GM19240 (cell line): ENCODE results near the gene CD81.

ENCODE experiments used
- DNase-seq: peaks from one replicate; pipeline ENCODE4 v3.0.0; 2011; ENCODE audit warnings: low spot score; ENCODE audit not compliant: insufficient read length

The CD81 gene

DNA sequence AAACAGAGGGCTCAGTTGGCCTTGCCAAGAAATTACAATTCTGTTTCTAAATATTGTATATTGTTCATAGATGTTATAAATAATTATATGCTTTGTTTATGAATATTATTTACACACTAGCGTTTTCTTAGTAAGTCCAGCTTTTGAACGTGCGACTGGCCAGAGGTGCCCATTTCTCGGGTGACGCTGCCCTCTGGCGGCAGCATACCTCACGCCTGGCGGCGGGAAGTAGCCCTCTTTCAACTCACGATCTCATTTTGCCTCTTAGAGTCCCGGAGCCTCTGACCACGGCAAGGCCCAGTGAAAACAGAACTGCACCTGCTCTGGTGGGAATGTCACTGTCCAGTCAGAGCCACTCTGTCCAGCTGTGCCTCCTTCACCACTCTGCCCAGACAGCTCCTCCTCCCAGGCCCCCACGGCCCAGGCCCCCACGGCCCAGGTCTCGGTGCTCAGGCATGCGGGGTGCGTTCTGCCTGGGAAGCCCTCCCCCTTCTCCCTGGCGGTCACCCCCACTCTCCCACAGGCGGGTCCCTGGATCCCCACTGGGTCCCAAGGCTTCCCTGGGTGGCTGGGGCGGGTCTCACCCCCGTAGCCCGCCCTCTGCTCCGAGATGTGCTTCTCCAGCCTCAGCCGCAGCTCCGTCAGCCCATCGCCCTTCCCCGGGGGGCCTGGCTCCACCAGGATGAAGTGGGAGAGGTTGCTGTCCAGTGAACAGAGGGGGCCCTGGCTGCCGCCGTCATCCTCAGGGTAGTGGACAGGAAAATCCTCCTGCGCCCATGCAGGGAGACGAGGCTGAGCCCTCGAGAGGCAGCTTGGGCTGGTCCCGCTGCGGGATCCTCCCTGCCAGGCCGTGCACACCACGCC is 42.8 kb downstream of the CD81 start:
- peak; percentile 77 for DNase-seq

DNA sequence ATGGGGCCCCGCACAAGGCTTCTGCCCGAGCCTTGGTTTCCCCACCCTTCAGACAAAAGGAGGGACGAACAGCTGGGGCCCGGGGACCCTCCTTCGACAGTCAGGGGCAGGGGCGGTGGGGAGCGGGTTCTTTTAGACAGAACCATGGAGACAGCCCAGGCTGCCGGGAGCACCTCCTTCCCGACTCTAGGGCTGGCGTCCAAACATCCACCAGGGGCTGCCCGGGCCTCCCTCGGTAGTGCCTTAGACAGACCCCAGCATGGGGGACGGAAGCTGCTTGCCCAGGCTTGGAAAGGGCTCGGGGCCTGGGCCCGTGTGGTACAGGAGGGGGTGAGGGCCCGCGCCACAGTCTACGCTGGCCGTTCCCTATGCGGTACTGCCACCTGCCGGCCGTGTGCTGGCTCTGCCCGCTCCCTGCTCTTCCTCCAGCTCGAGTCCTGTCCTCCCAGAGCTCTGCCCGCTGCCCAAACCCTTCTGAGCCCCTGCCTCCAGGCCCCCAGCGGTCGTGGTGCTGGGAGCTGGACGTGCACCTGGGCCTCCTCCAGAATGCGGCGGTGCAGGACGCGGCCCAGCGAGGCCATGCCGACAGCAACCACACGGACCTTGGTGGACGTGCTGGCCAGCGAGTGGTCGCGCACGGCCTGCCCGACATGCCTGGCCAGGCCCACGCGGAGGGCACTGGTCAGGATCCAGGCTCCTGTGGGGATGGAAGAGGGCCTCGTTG is 43.6 kb downstream of the CD81 start:
- peak; percentile 96 for DNase-seq

DNA sequence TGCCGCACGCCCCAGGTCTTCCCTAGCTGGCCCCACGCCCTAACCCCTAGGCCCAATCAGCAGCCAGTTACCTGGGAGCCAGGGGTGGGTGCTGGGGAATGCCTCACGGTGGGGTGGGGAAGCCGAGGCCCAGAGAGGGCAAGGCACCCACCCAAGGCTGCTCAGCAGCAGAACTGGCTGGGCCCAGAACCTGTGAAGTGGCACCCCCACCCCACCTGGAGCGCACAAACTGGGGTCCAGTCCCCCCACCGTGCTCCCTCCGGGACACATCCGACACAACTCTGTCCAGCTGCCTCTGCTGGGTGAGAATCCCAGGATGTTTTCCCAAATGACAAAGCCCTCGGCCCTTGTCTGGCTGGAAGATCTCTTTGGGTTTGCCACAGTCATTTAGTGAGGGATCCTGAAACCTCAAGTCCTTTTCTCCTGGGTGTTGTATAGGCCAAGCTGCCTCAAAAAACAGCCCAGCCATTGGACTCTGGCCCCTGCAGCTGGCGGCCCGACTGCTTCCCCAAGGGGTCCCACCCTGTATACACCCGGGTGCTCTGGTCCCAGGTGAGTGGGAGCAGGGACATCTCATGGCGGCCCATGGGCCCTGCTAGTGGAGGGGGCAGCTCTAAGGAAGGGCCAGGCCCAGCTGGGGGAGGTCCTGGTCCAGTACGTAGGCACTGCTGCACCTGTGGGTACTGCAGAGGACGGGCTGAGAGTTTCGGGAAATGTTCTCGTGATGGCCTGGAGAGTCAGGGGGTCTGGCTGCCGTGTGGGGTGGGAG is 44.3 kb downstream of the CD81 start:
- no peak for DNase-seq

DNA sequence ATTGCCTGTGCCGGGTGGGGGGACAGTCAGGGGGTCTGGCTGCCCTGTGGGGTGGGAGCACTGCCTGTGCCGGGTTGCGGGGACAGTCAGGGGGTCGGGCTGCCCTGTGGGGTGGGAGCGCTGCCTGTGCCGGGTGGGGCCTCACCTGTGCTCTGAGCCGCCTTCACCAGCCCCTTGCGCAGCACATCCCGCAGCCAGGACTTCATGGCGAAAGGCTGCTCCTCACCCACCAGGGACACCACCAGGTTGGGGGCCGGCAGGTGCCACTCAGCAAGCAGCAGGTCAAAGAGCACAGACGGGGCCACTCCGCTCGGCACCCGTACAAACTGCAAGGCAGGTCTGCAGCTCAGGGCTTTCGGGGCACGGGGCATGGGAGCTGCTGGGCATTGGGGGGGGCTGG is 44.9 kb downstream of the CD81 start:
- DNase-seq = no peak

DNA sequence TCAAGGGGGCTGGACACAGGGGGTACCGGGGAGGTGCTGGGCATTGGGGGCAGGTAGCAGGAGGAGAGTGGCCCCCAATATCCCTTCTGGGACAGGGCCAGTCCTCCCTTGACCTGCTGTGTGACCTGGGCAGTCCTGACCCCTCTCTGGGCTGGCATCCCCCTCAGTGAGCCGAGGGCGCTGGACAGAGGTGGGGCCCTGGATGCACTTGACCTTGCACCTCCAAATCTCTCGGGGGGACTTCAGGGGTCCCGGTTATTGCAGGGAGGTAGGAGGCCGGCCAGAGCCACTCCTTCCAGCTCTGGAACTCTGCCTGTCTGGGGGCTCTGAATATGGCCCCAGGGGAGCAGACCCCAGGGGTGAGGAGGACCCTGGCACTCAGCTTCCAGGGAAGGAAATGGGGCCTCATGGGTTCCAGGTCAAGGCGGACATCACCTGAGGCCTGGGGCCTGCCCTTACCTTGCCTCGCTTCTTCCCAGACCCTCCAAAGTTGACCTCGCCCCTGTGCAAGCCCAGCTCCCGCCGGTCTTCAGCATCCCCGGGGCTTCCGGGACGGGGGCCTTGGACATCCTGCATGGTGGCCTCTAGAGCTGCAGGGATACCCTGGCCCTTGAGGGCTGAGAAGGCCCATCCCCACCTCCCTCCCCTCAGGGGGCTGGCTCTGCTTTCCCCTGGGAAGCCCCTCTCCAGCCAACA is 45.5 kb downstream of the CD81 start:
- DNase-seq = no peak

DNA sequence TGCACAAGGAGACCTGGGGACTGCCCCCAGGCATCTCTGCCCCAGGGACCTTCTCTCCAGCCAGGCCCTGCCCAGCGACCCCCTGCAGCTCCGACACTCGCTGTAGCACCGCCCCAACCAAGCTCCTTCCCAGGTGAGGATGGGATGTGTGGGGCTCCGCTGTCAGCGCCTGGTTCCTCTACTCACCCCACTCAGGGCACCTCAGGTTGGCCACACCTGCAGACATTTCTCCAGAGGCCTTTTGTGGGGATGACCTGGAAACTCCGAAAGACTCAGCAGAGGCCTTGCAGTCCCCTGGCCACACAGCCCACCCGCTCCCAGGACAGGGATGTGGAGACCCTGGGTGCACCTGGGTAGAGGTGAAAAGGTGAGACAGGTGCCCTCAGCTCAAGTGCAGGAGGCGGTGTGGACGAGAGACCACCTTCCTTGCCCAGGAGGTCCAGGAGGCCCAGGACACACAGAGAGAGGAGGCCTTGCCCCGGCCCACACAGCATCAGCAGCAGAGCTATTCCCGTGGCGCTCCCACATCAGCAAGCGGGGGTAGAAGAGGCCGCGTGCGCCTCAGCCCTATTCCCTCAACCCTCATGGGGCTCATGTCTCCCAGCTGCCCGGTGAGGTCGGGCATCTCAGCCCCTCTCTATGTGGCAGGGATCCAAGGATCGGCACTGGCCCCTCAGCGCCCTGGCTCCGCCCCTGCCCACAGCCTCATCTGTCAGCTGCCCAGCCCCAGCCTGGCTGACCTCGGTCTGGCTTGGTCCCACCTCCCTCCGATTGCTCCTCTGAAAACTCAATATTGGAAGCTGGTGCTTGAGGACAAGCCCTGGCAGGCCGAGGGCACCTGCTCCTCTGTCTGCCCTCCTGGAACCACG is 46.3 kb downstream of the CD81 start:
- no peak for DNase-seq

DNA sequence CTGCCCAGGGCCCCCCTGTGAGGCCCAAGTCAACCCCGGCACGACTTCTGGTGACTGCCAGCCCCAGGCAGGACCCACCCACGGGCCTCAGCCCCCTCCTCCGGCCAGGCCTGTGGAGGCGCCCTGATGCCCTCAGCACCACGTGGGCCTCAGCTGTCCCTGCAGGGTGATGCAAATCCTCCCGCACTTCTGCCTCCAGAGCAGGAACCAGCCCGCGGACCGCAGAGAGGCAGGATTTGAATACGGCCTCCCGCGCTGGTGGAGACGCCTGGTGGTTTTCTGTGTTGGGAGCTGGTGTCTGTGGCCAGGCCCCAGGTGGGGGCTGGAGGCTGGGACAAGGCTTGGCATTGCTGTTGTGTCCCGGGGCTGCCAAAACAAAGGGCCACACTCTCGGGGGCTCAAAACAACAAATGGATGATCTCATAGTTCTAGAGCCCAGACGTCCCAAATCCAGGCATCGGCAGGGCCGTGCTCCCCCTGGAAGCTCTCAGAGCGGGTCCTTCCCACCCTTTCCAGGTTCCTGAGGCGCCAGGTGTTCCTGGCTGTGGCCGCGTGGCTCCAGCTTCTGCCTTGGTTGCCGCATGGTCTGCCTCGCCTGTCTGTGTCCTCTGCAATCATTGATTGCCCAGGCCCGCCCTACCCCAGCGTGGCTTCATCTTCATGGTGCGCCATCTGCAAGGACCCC is 47.8 kb downstream of the CD81 start:
- no peak for DNase-seq

DNA sequence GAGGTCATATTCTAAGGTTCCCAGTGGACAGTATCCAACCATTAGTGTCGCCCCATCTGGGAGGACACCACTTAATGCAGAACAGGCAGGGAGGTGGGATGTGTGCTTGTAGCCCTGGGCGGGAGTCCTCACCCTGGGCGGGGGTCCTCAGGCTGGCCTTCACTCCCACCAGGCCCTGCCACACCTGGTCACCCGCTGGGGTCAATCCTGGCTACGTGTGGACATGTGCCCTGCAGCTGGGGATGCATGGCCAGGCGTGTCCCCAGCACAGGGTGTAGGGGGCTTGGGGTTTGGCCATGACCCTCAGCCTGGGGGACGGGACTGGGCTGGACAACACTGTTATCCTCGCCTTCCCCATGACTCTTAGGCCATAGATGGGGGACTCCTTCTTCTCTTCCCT is 48.4 kb downstream of the CD81 start:
- DNase-seq = no peak

DNA sequence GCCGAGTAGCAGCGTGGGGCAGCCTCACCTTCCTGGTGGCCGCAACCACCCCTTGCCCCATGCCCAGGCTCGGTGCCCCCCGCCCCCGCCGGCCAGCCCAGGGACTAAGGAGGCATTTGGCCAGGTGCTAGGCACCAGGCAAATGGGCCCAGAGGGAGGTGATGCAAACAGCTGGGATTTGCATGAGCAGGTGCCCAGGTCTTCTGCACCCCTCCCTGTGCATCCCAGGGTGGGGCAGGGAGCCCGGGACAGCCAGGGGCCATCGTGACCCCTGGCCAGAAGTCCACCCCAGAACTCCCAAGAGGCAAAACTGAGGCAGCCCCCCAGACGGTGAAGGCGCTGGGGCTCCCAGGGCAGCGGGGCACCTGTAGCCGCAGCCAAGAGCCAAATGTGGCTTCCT is 49.1 kb downstream of the CD81 start:
- DNase-seq = no peak

DNA sequence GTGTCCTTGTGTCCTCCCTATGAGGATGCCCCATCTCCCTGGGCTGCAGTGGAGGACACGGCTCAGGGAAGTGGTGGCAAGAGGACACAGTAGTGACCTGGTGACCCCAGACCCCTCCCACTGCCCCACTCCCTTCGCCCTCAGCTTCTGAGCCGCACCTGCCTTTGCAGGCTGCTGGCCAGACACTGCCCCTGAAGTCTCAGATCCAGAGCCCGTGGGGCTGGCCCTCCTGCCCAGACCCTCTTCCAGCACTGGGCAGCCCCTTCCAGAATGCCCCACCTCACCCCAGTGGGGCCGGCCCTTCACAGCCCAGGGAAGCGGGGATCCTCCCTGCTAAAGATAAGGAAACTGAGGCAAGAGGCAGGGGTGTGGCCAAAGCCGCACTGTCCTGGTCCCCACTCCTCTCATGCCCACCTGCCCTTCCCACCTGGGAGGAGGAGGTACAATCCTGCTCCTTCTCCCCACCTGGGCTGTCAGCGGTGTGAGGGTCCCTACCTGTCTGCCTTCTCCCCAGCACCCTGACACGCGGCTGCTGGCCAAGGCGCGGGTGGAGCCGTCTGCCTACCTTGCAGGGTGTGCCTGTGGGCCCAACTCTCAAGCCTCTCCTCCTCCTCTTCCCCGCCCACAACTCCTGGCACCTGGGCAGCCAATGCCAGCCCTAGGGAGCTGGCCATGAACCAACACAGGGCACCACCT is 49.9 kb downstream of the CD81 start:
- no peak for DNase-seq

DNA sequence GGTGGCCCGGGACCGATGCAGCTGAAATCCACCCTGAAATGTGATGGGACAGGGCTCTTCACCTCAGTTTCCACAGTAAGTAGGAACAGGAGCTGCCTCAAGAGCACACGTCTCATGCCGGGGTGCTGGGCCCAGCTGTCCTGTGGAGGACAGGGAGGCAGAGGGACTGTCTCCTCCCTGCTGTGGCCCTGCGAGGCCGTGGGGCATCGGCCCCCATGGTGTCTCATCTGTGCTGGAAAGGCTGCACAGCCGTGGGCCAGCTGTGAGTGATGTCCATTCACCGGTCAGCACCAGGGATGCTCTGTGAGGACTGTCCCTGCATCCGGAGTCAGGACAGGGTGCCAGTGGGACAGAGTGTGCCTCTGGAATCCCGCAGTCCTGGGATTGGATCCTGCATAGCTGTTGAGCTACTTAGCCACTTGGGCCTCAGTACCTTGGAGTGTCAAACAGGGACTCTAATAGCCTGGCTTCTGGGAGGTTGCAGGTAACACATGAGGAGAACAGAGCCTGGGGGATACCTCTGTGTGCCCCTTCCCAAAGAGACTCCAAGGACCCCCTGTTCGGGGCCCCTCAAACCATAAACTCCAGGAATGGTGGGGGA is 50.7 kb downstream of the CD81 start:
- no peak for DNase-seq

DNA sequence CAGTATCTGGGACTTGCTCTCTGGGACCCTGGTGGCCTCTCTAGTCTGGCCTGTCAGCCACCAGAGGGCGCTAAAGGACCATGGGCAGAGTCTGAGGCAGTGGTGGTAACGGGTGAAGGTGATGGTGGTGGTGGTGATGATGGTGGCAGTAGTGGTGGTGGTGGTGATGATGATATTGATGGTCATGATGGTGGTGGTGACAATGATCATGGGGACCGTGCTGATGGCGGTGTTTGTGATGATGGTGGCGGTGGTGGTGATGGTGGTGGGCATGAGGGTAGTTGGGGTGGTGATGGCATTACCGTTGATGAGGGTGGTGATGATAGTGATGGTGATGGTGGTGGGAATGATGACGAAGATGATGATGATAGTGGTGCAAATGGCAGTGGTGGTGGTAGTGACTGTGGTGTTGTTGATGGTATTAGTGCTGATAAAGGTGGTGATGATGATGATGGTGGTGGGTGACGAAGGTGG is 51.2 kb downstream of the CD81 start:
- peak; percentile 68 for DNase-seq

DNA sequence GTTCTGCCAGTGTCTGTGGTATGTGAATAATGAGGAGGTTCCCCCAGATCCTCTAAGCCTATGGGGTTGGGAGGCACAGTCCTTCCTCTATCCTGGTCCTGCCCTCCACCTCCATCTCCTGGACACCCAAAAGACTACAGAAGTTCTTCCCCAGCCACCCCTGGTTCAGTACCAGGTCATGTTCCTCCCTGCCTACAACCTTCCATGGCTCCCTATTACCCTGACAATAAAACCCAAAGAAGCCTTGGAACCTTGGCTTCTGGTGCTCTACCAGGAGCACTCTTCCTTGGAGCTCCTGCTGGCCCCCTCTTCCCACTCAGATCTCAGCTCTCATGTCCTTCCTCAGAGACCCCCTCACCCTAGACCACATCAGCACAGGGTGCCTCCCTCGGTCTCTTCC is 54.3 kb downstream of the CD81 start:
- no peak for DNase-seq

DNA sequence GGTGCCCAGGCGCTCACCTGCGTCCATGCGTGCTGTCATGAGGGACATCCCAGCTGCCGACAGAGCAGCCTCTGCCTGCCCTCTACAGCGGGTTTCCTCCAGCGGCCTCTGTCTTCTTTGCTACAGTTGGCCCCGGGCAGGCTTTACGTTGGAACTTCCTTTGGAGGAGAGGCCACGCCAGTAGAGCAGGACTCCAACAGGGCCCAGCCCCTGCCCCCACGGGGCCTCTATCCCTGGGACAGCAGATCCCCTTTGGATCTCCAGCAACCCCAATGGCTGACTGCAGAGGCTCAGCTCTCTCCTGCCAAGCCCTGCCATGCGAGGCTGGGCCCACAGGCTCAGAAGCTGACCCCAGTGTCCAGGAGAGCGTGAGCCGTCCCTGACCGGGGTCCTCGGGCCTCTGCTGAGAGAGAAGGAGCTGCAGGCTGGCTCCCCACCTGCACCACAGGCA is 55.1 kb downstream of the CD81 start:
- no peak for DNase-seq

DNA sequence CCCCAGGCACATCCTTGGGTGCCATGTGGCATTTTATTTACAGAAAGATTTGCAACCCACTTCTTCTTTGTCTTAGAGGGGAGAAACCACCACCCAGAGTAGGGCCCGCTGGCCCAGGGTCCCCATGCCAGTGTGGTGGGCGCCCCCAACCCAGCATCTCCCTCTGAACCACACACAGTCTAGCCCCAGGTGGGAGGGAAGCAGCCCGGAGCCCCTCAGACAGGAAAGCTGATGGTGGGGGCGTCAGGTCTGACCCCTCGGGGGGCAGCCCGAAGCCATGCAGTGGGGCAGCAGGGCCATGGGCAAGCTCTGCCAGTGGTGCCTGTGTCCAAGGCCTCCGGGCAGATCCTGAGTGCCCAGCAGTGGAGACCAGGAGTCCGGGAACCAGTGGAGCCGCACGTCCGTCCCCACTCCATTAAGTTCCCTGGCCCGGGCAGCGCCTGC is 55.5 kb downstream of the CD81 start:
- DNase-seq = no peak

DNA sequence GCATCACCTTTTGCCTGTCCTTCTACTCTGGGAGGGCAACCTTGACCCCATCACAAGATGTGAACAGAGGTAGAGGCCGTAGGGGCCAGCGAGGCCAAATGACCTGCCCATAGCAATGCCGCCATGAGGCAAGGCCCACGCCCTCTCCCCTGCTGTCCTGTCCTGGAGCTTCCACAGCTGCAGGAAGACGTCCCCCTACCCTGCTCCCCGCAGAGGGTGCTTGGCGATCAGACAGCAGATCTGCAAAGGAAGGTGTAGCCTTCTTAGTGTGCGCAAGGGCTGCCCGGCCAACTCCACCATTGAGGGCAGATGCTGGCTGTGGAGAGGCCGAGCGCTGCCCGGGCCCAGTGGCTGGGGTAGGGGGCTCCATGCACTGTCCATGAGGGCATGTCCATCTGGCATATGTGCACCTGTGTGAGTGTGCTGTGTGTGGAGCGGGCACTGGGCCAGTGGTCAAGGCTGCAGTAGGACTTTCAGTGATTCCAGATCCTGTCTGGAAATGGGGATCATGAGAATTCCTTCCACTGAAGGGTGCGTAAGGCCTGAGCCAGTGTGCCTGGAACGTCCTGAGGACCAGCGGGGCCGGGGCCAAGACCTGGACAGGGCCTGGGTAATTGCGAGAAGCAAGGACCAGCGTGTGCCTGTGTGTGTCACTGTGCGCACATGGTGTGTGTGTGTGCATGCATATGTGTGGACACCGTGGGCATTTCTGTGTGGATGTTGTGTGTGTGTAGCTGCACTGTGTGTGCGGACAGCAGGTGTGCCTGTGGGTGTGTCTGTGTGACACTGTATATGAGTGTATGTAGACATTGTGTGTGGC is 56.2 kb downstream of the CD81 start:
- DNase-seq = no peak

DNA sequence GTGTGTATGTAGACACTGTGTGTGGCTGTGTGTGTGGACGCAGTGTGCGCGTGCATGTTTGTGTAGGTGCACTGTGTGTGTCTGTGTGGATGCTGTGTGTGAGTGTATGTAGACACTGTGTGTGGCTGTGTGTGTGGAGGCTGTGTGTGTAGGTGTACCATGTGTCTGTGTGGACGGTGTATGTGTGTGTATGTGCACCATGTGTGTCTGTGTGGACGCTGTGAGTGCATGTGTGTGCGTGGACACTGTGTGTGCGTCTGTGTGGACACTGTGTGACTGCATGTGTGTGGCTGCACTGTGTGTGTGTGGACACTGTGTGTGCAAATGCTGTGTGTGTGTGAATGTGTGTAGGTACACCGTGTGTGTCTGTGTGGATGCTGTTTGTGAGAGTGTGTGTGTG is 56.9 kb downstream of the CD81 start:
- DNase-seq = no peak
